Mesendoderm (in vitro differentiated cells): ENCODE measurements around the gene ATXN2.

ENCODE experiments used
- DNase-seq: peaks from one replicate; pipeline ENCODE4 v3.0.0; 2013
- H2AK5ac ChIP-seq: 2 replicates; pipeline ENCODE4 v1.6.1; 2013; ENCODE audit warnings: low read length, inconsistent platforms
- H2BK120ac ChIP-seq: 2 replicates; pipeline ENCODE4 v1.6.1; 2013; ENCODE audit warnings: low read depth, mild to moderate bottlenecking, low read length, moderate library complexity, mixed read lengths
- H2BK15ac ChIP-seq: replicated peaks from 2 replicates; pipeline ENCODE4 v1.6.1; 2013; ENCODE audit warnings: low read depth, mild to moderate bottlenecking, moderate library complexity
- H2BK5ac ChIP-seq: 2 replicates; pipeline ENCODE4 v1.6.1; 2013; ENCODE audit warnings: low read length, inconsistent platforms
- H3K18ac ChIP-seq: 2 replicates; pipeline ENCODE4 v1.6.1; 2013; ENCODE audit warnings: mild to moderate bottlenecking, low read length, mixed read lengths
- H3K23ac ChIP-seq: one replicate; pipeline ENCODE4 v1.6.1; 2013; ENCODE audit warnings: low read length
- H3K27ac ChIP-seq: 2 replicates; pipeline ENCODE4 v1.5.1; 2013; ENCODE audit warnings: low read depth, mild to moderate bottlenecking, inconsistent platforms, low read length, moderate library complexity
- H3K27me3 ChIP-seq: 2 replicates; pipeline ENCODE4 v1.6.1; 2013; ENCODE audit warnings: low read length, control low read depth, mild to moderate bottlenecking, inconsistent platforms; ENCODE audit not compliant: insufficient read depth, poor library complexity
- H3K36me3 ChIP-seq: 2 replicates; pipeline ENCODE4 v1.6.1; 2013; ENCODE audit warnings: low read length, inconsistent platforms; ENCODE audit not compliant: control insufficient read depth, insufficient read depth
- H3K4ac ChIP-seq: one replicate; pipeline ENCODE4 v1.6.1; 2013; ENCODE audit warnings: low read depth, mild to moderate bottlenecking, low read length, moderate library complexity
- H3K4me1 ChIP-seq: 2 replicates; pipeline ENCODE4 v1.6.1; 2013; ENCODE audit warnings: low read depth, low read length, inconsistent platforms; ENCODE audit not compliant: control insufficient read depth
- H3K4me2 ChIP-seq: 2 replicates; pipeline ENCODE4 v1.6.1; 2013; ENCODE audit warnings: low read length
- H3K4me3 ChIP-seq: 2 replicates; pipeline ENCODE4 v1.5.1; 2013; ENCODE audit warnings: mild to moderate bottlenecking, low read length
- H3K56ac ChIP-seq: one replicate; pipeline ENCODE4 v1.6.1; 2013; ENCODE audit warnings: low read length
- H3K79me1 ChIP-seq: 2 replicates; pipeline ENCODE4 v1.6.1; 2013; ENCODE audit warnings: low read length, inconsistent platforms
- H3K79me2 ChIP-seq: 2 replicates; pipeline ENCODE4 v1.6.1; 2013; ENCODE audit warnings: mild to moderate bottlenecking, low read length; ENCODE audit not compliant: control insufficient read depth, insufficient read depth
- H3K9ac ChIP-seq: 2 replicates; pipeline ENCODE4 v1.6.1; 2013; ENCODE audit warnings: low read length, inconsistent platforms
- H4K5ac ChIP-seq: one replicate; pipeline ENCODE4 v1.6.1; 2013; ENCODE audit warnings: low read length
- H4K8ac ChIP-seq: one replicate; pipeline ENCODE4 v1.6.1; 2013; ENCODE audit warnings: low read depth, mild to moderate bottlenecking, control low read depth, low read length, moderate library complexity
- WGBS: extraction: QIAGEN DNeasy Blood & Tissue Kit; methylation state at CpG from one replicate; pipeline ENCODE4 v1.1.7; 2013; ENCODE audit warnings: low lambda C conversion rate, missing lambda C conversion rate; ENCODE audit not compliant: insufficient coverage; ENCODE audit errors: extremely low coverage; 5-methylcytosine and 5-hydroxymethylcytosine counted together

ATXN2 gene

DNA sequence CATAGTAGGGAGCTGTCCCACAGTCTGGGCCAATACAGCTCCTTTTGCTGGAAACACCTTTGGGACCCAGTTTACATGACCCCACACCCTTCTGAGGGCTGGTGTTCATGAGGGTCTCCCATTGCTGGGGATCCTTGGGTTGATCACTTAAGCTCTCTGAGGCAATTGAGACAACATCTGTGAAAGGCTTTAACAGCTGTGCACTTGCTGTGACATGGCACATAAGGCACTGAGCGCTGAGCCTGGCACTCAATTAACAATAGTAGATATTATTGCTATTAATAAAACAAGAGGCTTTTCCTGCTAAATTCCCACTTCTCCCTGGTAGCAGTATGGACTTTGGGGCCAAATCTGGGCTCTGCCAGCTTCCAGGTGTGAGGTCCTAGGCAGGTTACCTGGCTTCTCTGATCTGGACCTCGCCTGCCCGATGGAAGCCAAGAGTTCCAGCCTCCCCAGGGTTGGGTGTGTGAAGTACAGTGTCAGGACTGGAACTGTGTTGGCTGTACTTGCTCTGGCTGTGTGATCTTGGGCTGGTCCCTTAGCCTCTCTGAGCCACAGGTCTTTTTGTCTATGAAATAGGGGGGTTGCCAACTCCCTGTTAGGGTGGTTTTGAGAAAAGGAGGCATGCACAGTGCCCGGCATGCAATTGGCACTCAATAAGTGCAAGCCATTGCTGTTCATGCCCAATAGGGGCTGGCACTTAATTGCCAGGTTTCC is 190.3 kb downstream of the ATXN2 start:
- Histone ChIP-seq H3K4me3 (no peak overlapping the region), H2BK15ac (no peak overlapping the region), H3K56ac (peak overlapping the region; percentile 58), H3K36me3 (no peaks in the 10 kb centered on the region), H4K8ac (no peak overlapping the region), H3K79me1 (peaks cover 26% of the 10 kb centered on the region), H3K4me2 (no peak overlapping the region), H3K9ac (peak overlapping the region; percentile 2), H3K4me1 (peaks cover 41% of the 10 kb centered on the region), H3K27me3 (no peaks in the 10 kb centered on the region), H4K5ac (no peak overlapping the region), H2BK5ac (no peak overlapping the region), H3K18ac (no peak overlapping the region), H2AK5ac (no peak overlapping the region), H3K4ac (no peak overlapping the region), H3K27ac (peak overlapping the region; percentile 89), H3K23ac (no peak overlapping the region), H2BK120ac (no peak overlapping the region), H3K79me2 (peaks cover 67% of the 10 kb centered on the region)
- no peak for DNase-seq
- WGBS: no CpG with 5 or more reads among the region's 4 CpGs

GRCh38 chr12:111408116-111408440 is 191.0 kb downstream of the ATXN2 start:
- Histone ChIP-seq H3K36me3 (no peaks in the 10 kb centered on the region), H4K5ac (no peak overlapping the region), H3K4me2 (no peak overlapping the region), H4K8ac (no peak overlapping the region), H3K9ac (no peak overlapping the region), H3K27me3 (no peaks in the 10 kb centered on the region), H2BK15ac (no peak overlapping the region), H3K4ac (no peak overlapping the region), H3K79me1 (peaks cover 22% of the 10 kb centered on the region), H3K27ac (no peak overlapping the region), H3K23ac (no peak overlapping the region), H3K56ac (no peak overlapping the region), H3K79me2 (peaks cover 59% of the 10 kb centered on the region), H3K18ac (no peak overlapping the region), H2BK120ac (no peak overlapping the region), H3K4me3 (no peak overlapping the region), H2BK5ac (no peak overlapping the region), H2AK5ac (no peak overlapping the region), H3K4me1 (peaks cover 34% of the 10 kb centered on the region)
- no CpG with 5 or more reads among the region's 1 CpG for WGBS
- DNase-seq: no peak

DNA sequence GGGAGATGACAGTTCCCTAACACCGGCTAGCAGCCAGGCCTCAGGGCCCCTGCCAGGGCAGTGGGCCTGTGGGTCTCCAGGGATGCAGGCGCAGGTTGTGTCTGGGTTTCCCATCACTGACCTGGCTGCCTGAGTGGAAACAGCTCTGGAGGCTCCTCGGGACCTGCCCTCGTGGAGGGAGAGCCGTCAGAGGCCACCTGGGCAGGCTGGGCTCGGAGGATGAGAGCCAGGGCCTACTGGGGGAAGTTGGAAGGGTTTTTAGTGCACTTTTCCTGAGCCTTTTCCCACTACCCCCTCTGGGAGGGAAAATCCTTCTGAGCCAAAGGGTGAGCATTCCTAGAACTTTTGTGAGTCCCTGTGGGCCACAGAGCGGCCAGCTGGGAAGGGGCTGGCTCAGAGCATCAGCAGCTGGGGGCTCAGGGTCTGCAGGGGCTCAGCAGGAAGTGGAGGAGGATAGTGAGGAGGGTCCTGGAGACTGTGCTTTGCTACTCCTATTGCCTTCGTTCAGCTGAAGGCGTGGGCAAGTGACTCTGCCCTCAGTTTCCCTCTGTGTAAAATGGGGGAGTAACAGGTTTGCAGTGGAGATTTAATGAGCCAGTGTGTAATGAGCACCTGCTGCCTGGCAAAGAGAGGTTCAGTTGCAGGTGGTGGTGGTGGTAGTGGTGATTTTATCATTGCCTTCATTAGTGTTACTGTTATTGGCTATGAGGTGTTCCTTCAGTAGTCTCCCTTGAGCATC is 191.6 kb downstream of the ATXN2 start:
- H3K4ac ChIP-seq: no peak overlapping the region
- peak overlapping the region; percentile 73 for H3K23ac ChIP-seq
- H3K4me1 ChIP-seq: peaks cover 31% of the 10 kb centered on the region
- peak overlapping the region; percentile 20 for H3K27ac ChIP-seq
- no peaks in the 10 kb centered on the region for H3K36me3 ChIP-seq
- peak overlapping the region; percentile 76 for H3K4me2 ChIP-seq
- no peak overlapping the region for H4K5ac ChIP-seq
- H3K18ac ChIP-seq: peak overlapping the region; percentile 77
- H4K8ac ChIP-seq: no peak overlapping the region
- H3K56ac ChIP-seq: peak overlapping the region; percentile 91
- DNase-seq: no peak
- H3K79me2 ChIP-seq: peaks cover 54% of the 10 kb centered on the region
- WGBS: no CpG with 5 or more reads among the region's 9 CpGs
- H2BK5ac ChIP-seq: no peak overlapping the region
- H2AK5ac ChIP-seq: peak overlapping the region; percentile 5
- peak overlapping the region; percentile 62 for H3K4me3 ChIP-seq
- H2BK15ac ChIP-seq: no peak overlapping the region
- H3K27me3 ChIP-seq: no peaks in the 10 kb centered on the region
- peak overlapping the region; percentile 93 for H3K9ac ChIP-seq
- H3K79me1 ChIP-seq: peaks cover 18% of the 10 kb centered on the region
- H2BK120ac ChIP-seq: no peak overlapping the region

GRCh38 chr12:111406474-111407376 is 192.4 kb downstream of the ATXN2 start:
- H3K4me3 ChIP-seq: peak overlapping the region; percentile 62
- H3K27ac ChIP-seq: peak overlapping the region; percentile 20
- peak overlapping the region; percentile 77 for H3K18ac ChIP-seq
- H3K4me2 ChIP-seq: peak overlapping the region; percentile 76
- peak overlapping the region; percentile 18 for H2BK120ac ChIP-seq
- WGBS: no CpG with 5 or more reads among the region's 34 CpGs
- H3K79me2 ChIP-seq: peaks cover 52% of the 10 kb centered on the region
- no peaks in the 10 kb centered on the region for H3K36me3 ChIP-seq
- no peak overlapping the region for H2BK15ac ChIP-seq
- H4K5ac ChIP-seq: no peak overlapping the region
- peaks cover 18% of the 10 kb centered on the region for H3K79me1 ChIP-seq
- peak overlapping the region; percentile 37 for H2AK5ac ChIP-seq
- peak overlapping the region; percentile 93 for H3K9ac ChIP-seq
- peak overlapping the region; percentile 82 for H3K4ac ChIP-seq
- H2BK5ac ChIP-seq: peak overlapping the region; percentile 43
- H3K23ac ChIP-seq: peak overlapping the region; percentile 73
- H3K27me3 ChIP-seq: no peaks in the 10 kb centered on the region
- peak overlapping the region; percentile 91 for H3K56ac ChIP-seq
- peaks cover 28% of the 10 kb centered on the region for H3K4me1 ChIP-seq
- no peak overlapping the region for H4K8ac ChIP-seq
- DNase-seq: no peak

- Histone ChIP-seq H3K18ac (peak within 1 kb of the TSS; percentile 99), H3K79me2 (peaks cover 45% of the 10 kb centered on the region), H3K27ac (peak within 1 kb of the TSS; percentile 96), H3K56ac (peak within 1 kb of the TSS; percentile 92), H2BK15ac (peak within 1 kb of the TSS; percentile 96), H2BK5ac (peak within 1 kb of the TSS; percentile 43), H3K23ac (peak within 1 kb of the TSS; percentile 73), H3K4me3 (peak within 1 kb of the TSS; percentile 62), H3K4ac (peak within 1 kb of the TSS; percentile 100), H3K36me3 (no peaks in the 10 kb centered on the region), H3K27me3 (no peaks in the 10 kb centered on the region), H2BK120ac (peak within 1 kb of the TSS; percentile 100), H3K4me2 (peak within 1 kb of the TSS; percentile 76), H2AK5ac (peak within 1 kb of the TSS; percentile 37), H3K79me1 (peaks cover 14% of the 10 kb centered on the region), H3K9ac (peak within 1 kb of the TSS; percentile 93), H4K8ac (no peak within 1 kb of the TSS), H4K5ac (no peak within 1 kb of the TSS), H3K4me1 (peaks cover 22% of the 10 kb centered on the region)
- DNase-seq: no peak
- WGBS: no CpG with 5 or more reads among the region's 80 CpGs
These were observed 193.1 kb downstream of the ATXN2 start, which contains the start of gene SH2B3 for GRCh38 chr12:111405859-111406473. TSS of gene SH2B3 (plus strand) at chr12:111405923. CDS start at chr12:111418146, 12,223 bp downstream.
